ENCODE data around the gene PRR14.

- TF ChIP-seq CTCF (IDR thresholded peaks at IDR 0.05) (peak in 5 of 7 experiments; percentile 5 to 62 (median 47)), POLR2A (IDR thresholded peaks at IDR 0.05) (no peak)
Observed at GRCh38 chr16:30615358-30616091, 35.2 kb upstream of the PRR14 start.
